Lower leg skin (tissue), 4 donors: ENCODE results near the gene AMPH. TPM values are rescaled to one million over a fixed set of nuclear protein-coding genes. Genes with fewer than 3 reads are reported as not detected.

Source experiments
- DNase-seq, 2 donors: peaks; one replicate each; pipeline ENCODE4 v3.0.0-alpha.2; 2019; ENCODE audit warnings: low spot score in 2 of 2
- H3K4me3 ChIP-seq: fragments of 200-600 bp; sonication (generic); 2 replicates; pipeline ENCODE4 v1.5.1; 2017; ENCODE audit warnings: mild to moderate bottlenecking, low read depth; ENCODE audit not compliant: poor library complexity, severe bottlenecking
- POLR2A ChIP-seq, 2 donors: fragments of 450-650 bp; IDR thresholded peaks; one replicate each; pipeline ENCODE4 v1.6.1; 2016 to 2017; ENCODE audit warnings: antibody characterized with exemption in 2 of 2, mild to moderate bottlenecking in 1 of 2, moderate library complexity in 1 of 2
- WGBS, 2 donors: methylation state at CpG; one replicate each; pipeline ENCODE4 v1.1.5; 2018; 5-methylcytosine and 5-hydroxymethylcytosine counted together
- intact Hi-C: fragments of 100-400 bp; cut with DNase I; formaldehyde crosslinking; loops from one replicate; pipeline ENCODE4 v1.15.0; 2023; ENCODE audit warnings: low total_unique reads
- total RNA-seq, 4 donors: library from RNA; depleted of rRNA; stranded (reverse); fragments of >200 nt; gene quantifications; one replicate each; pipeline ENCODE4 v1.1.0, GENCODE V29; 2016
- TF ChIP-seq, protein P1 (sequence below), 3 donors: fragments of 450-650 bp; IDR thresholded peaks; one replicate each; pipeline ENCODE4 v1.5.1; 2016; ENCODE audit warnings: antibody characterized with exemption in 3 of 3, mild to moderate bottlenecking in 3 of 3, moderate library complexity in 2 of 3

Gene AMPH
- total RNA-seq, 4 donors from 2014 or later: 0.47 to 6.7 (median 3.8) TPM

DNA sequence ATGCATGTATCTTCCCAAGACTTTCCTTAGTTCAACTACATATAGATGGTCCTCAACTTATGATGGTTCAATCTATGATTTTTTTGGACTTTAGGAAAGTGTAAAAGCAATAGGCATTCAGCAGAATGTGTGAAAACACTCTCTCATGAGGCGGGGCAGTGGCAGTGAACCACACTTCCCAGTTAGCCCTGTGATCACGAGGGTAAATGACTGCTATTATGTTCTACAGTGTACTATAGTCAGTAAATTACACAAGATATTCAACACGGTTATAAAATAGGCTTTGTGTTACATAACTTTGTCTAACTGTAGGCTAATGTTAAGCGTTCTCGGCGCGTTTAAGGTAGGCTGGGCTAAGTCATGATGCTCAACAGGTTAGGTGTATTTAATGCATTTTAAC is 169.3 kb downstream of the AMPH start:
- intact Hi-C loops: no loop called here
- no peak for DNase-seq
- no peak overlapping the region for H3K4me3 ChIP-seq
- 90 to 93% methylated on average over 7 of the region's 7 CpGs for WGBS, 2 donors
- TF ChIP-seq POLR2A (IDR thresholded peaks at IDR 0.05): no peak
- TF ChIP-seq, protein P1, sequence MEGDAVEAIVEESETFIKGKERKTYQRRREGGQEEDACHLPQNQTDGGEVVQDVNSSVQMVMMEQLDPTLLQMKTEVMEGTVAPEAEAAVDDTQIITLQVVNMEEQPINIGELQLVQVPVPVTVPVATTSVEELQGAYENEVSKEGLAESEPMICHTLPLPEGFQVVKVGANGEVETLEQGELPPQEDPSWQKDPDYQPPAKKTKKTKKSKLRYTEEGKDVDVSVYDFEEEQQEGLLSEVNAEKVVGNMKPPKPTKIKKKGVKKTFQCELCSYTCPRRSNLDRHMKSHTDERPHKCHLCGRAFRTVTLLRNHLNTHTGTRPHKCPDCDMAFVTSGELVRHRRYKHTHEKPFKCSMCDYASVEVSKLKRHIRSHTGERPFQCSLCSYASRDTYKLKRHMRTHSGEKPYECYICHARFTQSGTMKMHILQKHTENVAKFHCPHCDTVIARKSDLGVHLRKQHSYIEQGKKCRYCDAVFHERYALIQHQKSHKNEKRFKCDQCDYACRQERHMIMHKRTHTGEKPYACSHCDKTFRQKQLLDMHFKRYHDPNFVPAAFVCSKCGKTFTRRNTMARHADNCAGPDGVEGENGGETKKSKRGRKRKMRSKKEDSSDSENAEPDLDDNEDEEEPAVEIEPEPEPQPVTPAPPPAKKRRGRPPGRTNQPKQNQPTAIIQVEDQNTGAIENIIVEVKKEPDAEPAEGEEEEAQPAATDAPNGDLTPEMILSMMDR (IDR thresholded peaks at IDR 0.05): no peak

GRCh38 chr7:38453826-38454225 is 177.3 kb downstream of the AMPH start:
- DNase-seq: no peak
- TF ChIP-seq POLR2A (IDR thresholded peaks at IDR 0.05): no peak
- TF ChIP-seq, protein P1 (IDR thresholded peaks at IDR 0.05): no peak
- H3K4me3 ChIP-seq: no peak overlapping the region
- WGBS, 2 donors: 91 to 96% methylated on average over 5 of the region's 5 CpGs
- intact Hi-C loops: no loop called here

DNA sequence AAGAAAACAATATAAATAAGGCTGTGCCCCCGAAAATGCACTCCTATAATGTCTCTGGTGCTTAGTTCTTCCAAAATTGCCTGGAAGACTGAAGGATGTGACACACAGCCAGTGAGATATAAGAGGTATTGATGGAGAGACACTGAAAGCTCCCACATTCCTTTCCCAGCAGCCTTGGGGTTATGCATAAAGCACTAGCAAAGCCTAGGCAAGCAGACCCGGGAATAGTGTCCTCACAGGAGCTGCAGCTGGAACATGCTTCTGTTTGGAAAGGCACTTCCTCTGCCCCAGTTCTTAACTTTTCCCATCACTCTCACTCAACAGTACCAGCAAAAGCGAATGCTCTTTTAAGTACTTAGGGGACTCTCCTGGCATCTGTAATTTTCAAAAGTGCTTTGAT is 178.0 kb downstream of the AMPH start:
- WGBS, 2 donors: 37 to 43% methylated on average over 3 of the region's 3 CpGs
- no peak for TF ChIP-seq POLR2A (IDR thresholded peaks at IDR 0.05)
- TF ChIP-seq, protein P1 (IDR thresholded peaks at IDR 0.05): no peak
- DNase-seq: no peak
- no peak overlapping the region for H3K4me3 ChIP-seq
- intact Hi-C loops: no loop called here

DNA sequence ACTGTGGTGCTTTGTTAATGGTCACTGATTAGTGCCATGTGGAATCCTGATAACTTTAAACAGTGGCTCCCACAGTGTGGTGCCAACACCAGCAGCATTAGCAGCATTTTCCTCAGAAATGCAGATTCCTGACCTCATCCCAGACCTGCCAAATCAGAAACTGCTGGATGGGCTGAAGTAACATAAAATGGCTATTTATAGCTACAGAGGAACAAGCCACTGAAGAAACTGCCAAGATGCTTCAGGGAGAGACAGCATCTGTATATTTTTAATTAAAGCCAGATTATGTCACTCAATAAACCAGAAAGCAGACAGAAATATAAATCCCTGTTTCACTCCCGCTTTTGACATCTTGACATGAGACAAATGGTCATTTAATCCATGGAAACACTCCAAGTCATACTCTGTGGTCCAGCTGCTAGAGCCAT is 178.5 kb downstream of the AMPH start:
- intact Hi-C loops: no loop called here
- 40 to 46% methylated on average over 1 of the region's 1 CpG for WGBS, 2 donors
- no peak overlapping the region for H3K4me3 ChIP-seq
- DNase-seq: no peak
- TF ChIP-seq, protein P1 (IDR thresholded peaks at IDR 0.05): no peak
- no peak for TF ChIP-seq POLR2A (IDR thresholded peaks at IDR 0.05)

DNA sequence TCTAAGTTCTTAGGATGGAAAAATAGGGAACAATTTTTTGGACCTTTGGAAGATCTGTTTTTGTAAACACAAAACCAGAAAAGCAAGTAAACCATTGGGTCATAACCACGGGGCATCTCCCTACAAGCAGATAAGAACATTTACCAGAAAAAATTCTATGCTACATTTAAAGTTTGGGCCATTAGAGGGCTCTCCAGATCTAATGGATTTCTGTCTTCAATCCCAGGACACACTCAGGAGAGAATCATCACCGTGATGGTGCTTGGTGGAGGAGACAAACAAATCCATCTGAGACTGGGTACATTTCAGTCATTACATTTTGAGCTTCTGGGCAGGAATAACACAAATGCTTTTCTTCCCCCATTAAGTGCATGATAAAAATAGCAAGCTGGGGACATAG is 179.3 kb downstream of the AMPH start:
- WGBS, 2 donors: 11 to 14% methylated on average over 2 of the region's 2 CpGs
- TF ChIP-seq, protein P1 (IDR thresholded peaks at IDR 0.05): no peak
- TF ChIP-seq POLR2A (IDR thresholded peaks at IDR 0.05): no peak
- DNase-seq: no peak
- H3K4me3 ChIP-seq: no peak overlapping the region
- intact Hi-C loops: no loop called here

GRCh38 chr7:38448584-38449234 is 182.5 kb downstream of the AMPH start:
- no peak for DNase-seq
- intact Hi-C loops: no loop called here
- TF ChIP-seq, protein P1 (IDR thresholded peaks at IDR 0.05): no peak
- no peak for TF ChIP-seq POLR2A (IDR thresholded peaks at IDR 0.05)
- H3K4me3 ChIP-seq: no peak overlapping the region
- 80 to 87% methylated on average over 5 of the region's 5 CpGs for WGBS, 2 donors
